Astrocyte (in vitro differentiated cells and primary cell): ENCODE measurements around the gene KRT80. TPM values are rescaled to one million over a fixed set of nuclear protein-coding genes. Genes with fewer than 3 reads are reported as not detected.
A peak's percentile ranks its signal among the peaks of the same experiment; 100 is the strongest.

Source experiments
- DNase-seq: peaks from one replicate; pipeline ENCODE4 v3.0.0-alpha.2; 2010; ENCODE audit warnings: low read depth
- FAIRE-seq: peaks from 2 replicates; lab custom pipeline; 2011; peaks lifted over from hg19 to GRCh38; lab: Jason Lieb, UNC
- H2AFZ ChIP-seq: 2 replicates; pipeline ENCODE4 v1.6.0; 2012; ENCODE audit warnings: low read depth, low read length, inconsistent platforms
- H3K27ac ChIP-seq: 2 replicates; pipeline ENCODE4 v1.5.1; 2011; ENCODE audit warnings: low read depth, low read length, inconsistent platforms
- H3K27me3 ChIP-seq: 2 replicates; pipeline ENCODE4 v1.6.0; 2011; ENCODE audit warnings: low read length, inconsistent platforms; ENCODE audit not compliant: insufficient read depth
- H3K36me3 ChIP-seq: 2 replicates; pipeline ENCODE4 v1.5.1; 2011; ENCODE audit warnings: low read length, inconsistent platforms; ENCODE audit not compliant: insufficient read depth
- H3K4me1 ChIP-seq: 2 replicates; pipeline ENCODE4 v1.5.1; 2011; ENCODE audit warnings: low read length, inconsistent platforms; ENCODE audit not compliant: insufficient read depth
- H3K4me2 ChIP-seq: 2 replicates; pipeline ENCODE4 v1.6.0; 2012; ENCODE audit warnings: low read length, inconsistent platforms
- H3K4me3 ChIP-seq: 2 replicates; pipeline ENCODE4 v1.5.1; 2011; ENCODE audit warnings: low read depth, mild to moderate bottlenecking, low read length, inconsistent platforms; ENCODE audit not compliant: insufficient read depth
- H3K79me2 ChIP-seq: 2 replicates; pipeline ENCODE4 v1.6.0; 2012; ENCODE audit warnings: mild to moderate bottlenecking, low read length, inconsistent platforms; ENCODE audit not compliant: insufficient read depth
- H3K9ac ChIP-seq: 2 replicates; pipeline ENCODE4 v1.6.0; 2012; ENCODE audit warnings: mild to moderate bottlenecking, low read length, inconsistent platforms
- H3K9me3 ChIP-seq: 2 replicates; pipeline ENCODE4 v1.5.1; 2012; ENCODE audit warnings: low read depth, mild to moderate bottlenecking, low read length, inconsistent platforms; ENCODE audit not compliant: insufficient read depth
- H4K20me1 ChIP-seq: 2 replicates; pipeline ENCODE4 v1.6.0; 2012; ENCODE audit warnings: low read length, inconsistent platforms; ENCODE audit not compliant: insufficient read depth
- H3K27ac Mint-ChIP-seq: one replicate; pipeline ENCODE4 v1.8.0; 2021; ENCODE audit warnings: mild to moderate bottlenecking, mixed read lengths; ENCODE audit not compliant: unreplicated experiment
- H3K27me3 Mint-ChIP-seq: one replicate; pipeline ENCODE4 v1.8.0; 2021; ENCODE audit warnings: low read depth, mixed read lengths; ENCODE audit not compliant: unreplicated experiment
- H3K36me3 Mint-ChIP-seq: one replicate; pipeline ENCODE4 v1.8.0; 2021; ENCODE audit warnings: low read depth, mixed read lengths; ENCODE audit not compliant: unreplicated experiment
- H3K4me1 Mint-ChIP-seq: one replicate; pipeline ENCODE4 v1.8.0; 2021; ENCODE audit warnings: low read depth, mixed read lengths; ENCODE audit not compliant: unreplicated experiment
- H3K4me3 Mint-ChIP-seq: one replicate; pipeline ENCODE4 v1.8.0; 2021; ENCODE audit warnings: mild to moderate bottlenecking, moderate library complexity, mixed read lengths; ENCODE audit not compliant: unreplicated experiment
- H3K9me3 Mint-ChIP-seq: one replicate; pipeline ENCODE4 v1.8.0; 2021; ENCODE audit warnings: mild to moderate bottlenecking, mixed read lengths; ENCODE audit not compliant: unreplicated experiment
- CTCF ChIP-seq: IDR thresholded peaks from 2 replicates; pipeline ENCODE4 v1.5.1; 2011; ENCODE audit warnings: low read depth, mild to moderate bottlenecking, inconsistent platforms, low read length, moderate library complexity; ENCODE audit not compliant: insufficient read depth
- EZH2 ChIP-seq: IDR thresholded peaks from 2 replicates; pipeline ENCODE4 v1.6.1; 2012; ENCODE audit warnings: mild to moderate bottlenecking, low read length, inconsistent platforms; ENCODE audit not compliant: insufficient read depth
- total RNA-seq: library from RNA; stranded (reverse); gene quantifications from 2 replicates; pipeline ENCODE4 v1.2.1, GENCODE V29; 2021

The KRT80 gene
- total RNA-seq, 1 donor from 2014 or later, result 3.6 TPM

DNA sequence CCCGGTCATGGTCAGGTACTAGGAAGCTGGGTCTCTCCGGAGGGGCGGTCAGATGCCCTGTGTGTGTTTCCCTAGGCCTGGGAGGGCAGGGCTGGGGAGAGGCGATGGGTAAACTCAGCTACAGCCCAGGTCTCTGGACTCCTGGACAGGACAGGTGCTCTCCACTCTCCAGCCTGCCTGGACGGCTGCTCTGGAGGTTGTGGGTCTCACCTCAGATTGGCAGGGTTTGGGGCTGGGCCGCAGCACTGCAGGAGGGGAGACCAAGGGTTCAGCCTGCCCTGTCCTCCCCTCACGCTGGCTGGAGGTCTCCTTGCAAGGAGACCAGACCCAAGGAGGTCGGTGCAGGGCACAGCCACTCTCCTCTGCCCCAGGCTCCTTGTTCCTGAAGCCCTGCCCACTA lies 7.8 kb downstream of the KRT80 start:
- Histone ChIP-seq H3K4me2 (no peak overlapping the region), H4K20me1 (no peaks in the 10 kb centered on the region), H3K9ac (no peak overlapping the region), H3K79me2 (no peaks in the 10 kb centered on the region), H3K27ac (no peak overlapping the region), H3K4me1 (peaks cover 61% of the 10 kb centered on the region), H3K36me3 (no peaks in the 10 kb centered on the region), H2AFZ (no peak overlapping the region), H3K27me3 (no peaks in the 10 kb centered on the region), H3K9me3 (no peaks in the 10 kb centered on the region), H3K4me3 (no peak overlapping the region)
- FAIRE-seq, result no peak
- H3K27me3 Mint-ChIP-seq, result no peaks in the 10 kb centered on the region
- DNase-seq, result no peak
- TF ChIP-seq CTCF (no peak), EZH2 (no peak)
- H3K4me1 Mint-ChIP-seq, result peaks cover 47% of the 10 kb centered on the region
- H3K27ac Mint-ChIP-seq, result no peak overlapping the region
- peaks cover 1% of the 10 kb centered on the region for H3K36me3 Mint-ChIP-seq
- H3K4me3 Mint-ChIP-seq, result no peak overlapping the region
- H3K9me3 Mint-ChIP-seq, result no peaks in the 10 kb centered on the region

DNA sequence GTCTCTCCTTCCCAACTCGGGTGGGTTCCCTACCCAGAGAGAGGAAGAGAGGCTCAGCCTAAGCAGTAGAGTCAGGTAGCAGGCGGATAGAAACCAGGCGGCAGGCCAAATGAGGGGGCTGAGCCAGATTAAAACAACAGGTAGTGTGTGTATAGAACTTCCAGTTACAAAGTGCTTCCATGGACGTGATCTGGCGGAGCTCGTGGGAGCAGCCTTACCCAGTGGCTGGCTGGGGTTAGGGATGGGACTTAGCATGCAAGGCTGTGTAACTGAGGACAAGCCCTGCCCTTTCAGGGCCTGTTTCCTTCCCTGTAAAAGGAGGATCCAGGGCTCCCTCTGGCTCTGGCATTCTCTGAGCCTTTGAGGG lies 8.3 kb downstream of the KRT80 start:
- Histone ChIP-seq H3K9ac (peak overlapping the region; percentile 31), H3K79me2 (no peaks in the 10 kb centered on the region), H3K36me3 (no peaks in the 10 kb centered on the region), H3K9me3 (no peaks in the 10 kb centered on the region), H3K27me3 (no peaks in the 10 kb centered on the region), H3K4me2 (peak overlapping the region; percentile 13), H2AFZ (no peak overlapping the region), H3K4me3 (no peak overlapping the region), H3K27ac (no peak overlapping the region), H3K4me1 (peaks cover 57% of the 10 kb centered on the region), H4K20me1 (no peaks in the 10 kb centered on the region)
- Mint-ChIP-seq H3K27me3 (no peaks in the 10 kb centered on the region), H3K4me3 (no peak overlapping the region), H3K9me3 (no peaks in the 10 kb centered on the region), H3K36me3 (peaks cover 1% of the 10 kb centered on the region), H3K4me1 (peaks cover 42% of the 10 kb centered on the region), H3K27ac (peak overlapping the region; percentile 78)
- DNase-seq (no peak), FAIRE-seq (no peak)
- TF ChIP-seq EZH2, result no peak
- TF ChIP-seq CTCF, result no peak

DNA sequence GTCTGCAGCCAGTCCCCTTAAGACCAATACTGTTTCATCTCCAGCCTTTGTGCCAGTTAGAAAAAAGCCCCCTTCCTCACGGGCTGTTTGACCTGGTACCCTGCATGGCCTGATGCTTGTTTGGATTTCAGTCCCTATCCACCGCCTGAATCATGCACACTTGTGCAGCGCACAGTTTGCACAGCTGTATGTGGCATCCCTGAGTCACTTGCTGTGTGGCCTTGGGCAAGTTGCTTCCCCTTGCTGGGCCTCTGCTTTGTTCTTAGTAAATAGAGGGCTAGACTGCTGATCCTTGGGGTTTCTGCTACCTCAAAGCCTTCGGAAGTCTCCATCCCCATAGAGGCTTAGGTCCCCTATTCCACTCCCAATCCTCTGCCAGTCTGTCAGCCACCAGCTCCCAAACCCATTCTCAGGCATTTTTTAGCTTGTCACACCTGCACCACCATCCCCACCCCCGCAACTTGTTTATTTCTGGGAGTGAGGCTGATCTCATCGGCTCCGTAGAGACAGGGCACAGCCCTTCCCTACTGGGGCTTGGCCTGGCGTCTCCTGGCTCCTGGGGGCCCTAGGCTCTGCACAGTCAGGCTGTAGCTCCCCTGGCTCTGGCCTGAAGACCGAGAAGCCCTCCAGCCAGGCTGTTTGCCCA lies 8.8 kb downstream of the KRT80 start:
- Mint-ChIP-seq H3K36me3 (peaks cover 1% of the 10 kb centered on the region), H3K4me1 (peaks cover 41% of the 10 kb centered on the region), H3K27ac (peak overlapping the region; percentile 78), H3K27me3 (no peaks in the 10 kb centered on the region), H3K9me3 (no peaks in the 10 kb centered on the region), H3K4me3 (no peak overlapping the region)
- Histone ChIP-seq H3K36me3 (no peaks in the 10 kb centered on the region), H3K4me1 (peaks cover 53% of the 10 kb centered on the region), H3K4me2 (peak overlapping the region; percentile 13), H3K27me3 (no peaks in the 10 kb centered on the region), H4K20me1 (no peaks in the 10 kb centered on the region), H3K9ac (peak overlapping the region; percentile 62), H3K79me2 (no peaks in the 10 kb centered on the region), H3K9me3 (no peaks in the 10 kb centered on the region), H3K27ac (no peak overlapping the region), H2AFZ (no peak overlapping the region), H3K4me3 (no peak overlapping the region)
- DNase-seq (no peak), FAIRE-seq (no peak)
- no peak for TF ChIP-seq CTCF
- TF ChIP-seq EZH2, result no peak
